ACHN (cell line): ENCODE measurements around the gene TEAD2.
"Not testable (repeated sequence)": the region's sequence is repeated elsewhere in the genome, so short reads cannot be mapped to it uniquely, and the experiment has no call there.

Experiments used
- DNase-seq: peaks from one replicate; pipeline ENCODE4 v3.0.0-alpha.2; 2015
- in situ Hi-C: cut with HindIII; loops from 2 replicates; pipeline ENCODE4 v1.10.0; 2017; ENCODE audit warnings: low sequenced_read_pairs, low pct_ligation_motif_present, low pct_unique_long_range_greater_than_20kb

Gene TEAD2

DNA sequence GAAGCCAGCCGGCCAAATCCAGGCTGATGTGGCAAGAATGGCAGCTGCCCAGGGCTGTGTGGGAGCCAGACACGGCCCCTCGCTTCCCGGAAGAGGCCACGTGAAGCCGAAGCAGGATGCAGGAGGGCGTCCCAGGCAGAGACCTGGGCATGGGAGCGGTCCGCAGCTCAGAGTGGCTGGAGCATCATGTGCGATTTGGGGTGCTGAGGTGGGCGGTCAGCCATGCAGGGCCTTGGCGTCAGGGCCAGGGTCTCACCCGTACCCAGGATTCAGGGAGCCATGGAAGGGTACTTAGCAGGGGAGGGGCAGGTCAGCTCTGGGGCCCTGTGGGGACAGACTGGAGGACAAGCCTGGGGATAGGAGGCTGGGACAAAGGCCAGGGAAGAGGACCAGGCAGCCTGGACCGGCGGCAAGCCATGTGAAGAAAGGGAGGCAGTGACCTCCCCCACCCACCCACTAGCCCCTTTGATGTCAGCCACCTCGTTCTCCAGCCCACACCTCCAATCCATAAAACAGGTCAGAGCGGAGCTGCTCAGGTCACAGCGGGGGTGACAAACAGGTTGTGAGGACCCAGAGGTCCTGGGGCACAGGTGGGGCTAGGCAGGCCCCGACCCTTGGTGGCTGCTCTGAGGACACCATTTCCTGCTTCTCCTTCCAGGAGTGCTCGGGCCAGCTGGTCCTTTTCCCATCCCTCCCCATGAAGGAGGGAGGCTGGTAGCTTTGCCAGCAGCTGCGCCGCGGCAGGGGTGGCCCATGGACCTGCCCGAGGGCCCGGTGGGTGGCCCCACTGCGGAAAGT lies 28.1 kb upstream of the TEAD2 start:
- in situ Hi-C loops: no loop called here
- DNase-seq: no peak

DNA sequence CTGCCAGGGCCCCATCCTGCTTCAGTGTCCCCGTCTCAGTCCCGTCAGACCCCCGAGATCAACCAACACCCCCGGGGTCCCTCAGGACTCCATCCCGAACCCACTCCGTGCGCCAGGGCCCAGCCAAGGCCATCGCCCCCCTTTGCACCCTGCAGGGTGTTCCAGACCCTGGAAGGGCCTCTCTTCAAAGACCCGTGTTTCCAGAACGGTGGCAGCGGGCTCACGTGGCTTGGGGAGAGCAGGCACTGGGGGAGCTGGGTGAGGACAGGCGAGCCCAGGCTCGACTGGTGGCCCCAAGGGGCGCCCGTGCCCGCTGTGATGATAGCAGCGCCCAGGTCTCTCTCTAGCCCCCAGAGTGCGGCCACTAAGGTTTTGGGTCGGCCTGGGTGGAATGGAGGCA lies 27.2 kb upstream of the TEAD2 start:
- in situ Hi-C loops: no loop called here
- no peak for DNase-seq

- DNase-seq: peak; percentile 74
- in situ Hi-C loops: no loop called here
Measured at GRCh38 chr19:49387936-49388372, 25.7 kb upstream of the TEAD2 start, which contains the start of gene KASH5. Gene KASH5 (plus strand): TSS chr19:49388249. CDS start chr19:49390884, 2,635 bp downstream.

DNA sequence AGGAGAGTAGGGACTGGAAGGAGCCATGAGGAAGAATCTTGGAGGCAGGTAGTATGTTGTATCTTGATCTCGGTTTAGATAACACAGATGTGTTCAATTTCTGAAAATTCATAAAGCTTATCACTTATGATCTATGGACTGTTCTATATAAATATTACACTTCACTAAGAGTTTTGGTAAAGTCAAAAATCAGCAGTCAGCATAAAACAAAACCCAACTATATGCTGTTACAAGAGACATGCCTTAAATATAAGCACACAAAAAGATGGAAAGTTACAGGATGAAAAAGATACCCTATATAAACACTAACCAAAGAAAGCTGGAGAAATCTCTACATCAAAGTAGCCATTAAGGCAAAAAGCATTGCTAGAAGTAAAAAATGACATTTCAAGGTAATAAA lies 21.4 kb upstream of the TEAD2 start:
- no peak for DNase-seq
- in situ Hi-C loops: no loop called here

DNA sequence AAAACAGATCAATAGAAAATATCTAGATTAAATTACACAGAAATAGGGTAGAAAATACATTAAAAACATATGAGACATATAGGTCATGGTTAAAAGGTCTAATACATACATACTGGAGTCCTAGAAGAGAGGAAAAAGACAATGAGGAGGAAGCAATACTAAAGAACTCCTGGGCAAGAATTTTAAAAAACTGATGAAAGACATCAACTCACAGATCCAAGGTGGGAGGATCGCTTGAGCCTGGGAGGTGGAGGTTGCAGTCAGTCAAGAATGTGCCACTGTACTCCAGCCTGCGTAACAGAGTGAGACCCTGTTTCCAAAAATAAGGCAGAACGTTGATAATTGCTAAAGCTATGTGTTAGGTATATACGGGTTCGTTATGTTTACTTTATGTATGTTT lies 20.4 kb upstream of the TEAD2 start:
- DNase-seq: no peak
- in situ Hi-C loops: no loop called here

GRCh38 chr19:49380391-49380790 lies 18.2 kb upstream of the TEAD2 start:
- in situ Hi-C loops: no loop called here
- DNase-seq: no peak

DNA sequence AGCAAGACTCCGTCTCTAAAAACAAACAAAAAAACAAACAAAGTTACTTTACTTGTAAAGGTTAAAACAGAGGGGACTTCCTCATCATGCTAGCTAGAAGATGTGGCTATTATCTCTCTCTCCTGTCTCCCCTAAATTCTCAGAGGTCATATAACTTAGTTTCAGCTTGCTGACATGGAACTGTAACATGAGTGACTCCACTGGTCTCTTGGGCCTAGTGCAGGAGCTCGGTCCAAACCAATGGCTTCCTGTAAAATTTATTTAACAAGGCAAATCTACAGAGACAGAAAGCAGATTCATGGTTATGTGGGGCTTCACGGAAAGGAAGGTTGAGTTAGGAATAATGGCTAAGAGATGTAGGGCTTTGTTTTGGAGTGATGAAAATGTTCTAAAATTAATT lies 16.3 kb upstream of the TEAD2 start:
- DNase-seq: no peak
- in situ Hi-C loops: no loop called here

DNA sequence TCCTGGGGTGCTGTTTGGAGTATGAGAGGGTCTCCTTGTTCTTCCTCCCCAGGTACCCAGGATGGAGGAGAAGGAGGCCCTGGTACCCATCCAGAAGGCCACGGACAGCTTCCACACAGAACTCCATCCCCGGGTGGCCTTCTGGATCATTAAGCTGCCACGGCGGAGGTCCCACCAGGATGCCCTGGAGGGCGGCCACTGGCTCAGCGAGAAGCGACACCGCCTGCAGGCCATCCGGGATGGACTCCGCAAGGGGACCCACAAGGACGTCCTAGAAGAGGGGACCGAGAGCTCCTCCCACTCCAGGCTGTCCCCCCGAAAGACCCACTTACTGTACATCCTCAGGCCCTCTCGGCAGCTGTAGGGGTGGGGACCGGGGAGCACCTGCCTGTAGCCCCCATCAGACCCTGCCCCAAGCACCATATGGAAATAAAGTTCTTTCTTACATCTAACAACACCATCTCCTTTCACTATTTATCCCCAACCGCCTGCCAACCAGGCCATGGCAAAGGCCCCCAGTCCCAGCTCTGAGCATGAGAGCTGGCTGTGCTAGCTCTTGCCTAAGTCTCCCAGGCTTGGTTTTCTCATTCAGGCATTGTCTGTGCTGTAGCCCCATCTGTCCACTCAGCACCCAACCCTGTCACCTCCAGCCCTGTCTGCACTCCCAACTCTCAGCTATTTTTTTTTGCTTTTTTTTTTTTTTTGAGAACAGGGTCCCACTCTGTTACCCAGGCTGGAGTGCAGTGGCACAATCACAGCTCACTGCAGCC lies 12.6 kb upstream of the TEAD2 start:
- in situ Hi-C loops: no loop called here
- no peak for DNase-seq

- DNase-seq, in situ Hi-C loops: not testable (repeated sequence)
Measured at GRCh38 chr19:49373174-49373573, 11.0 kb upstream of the TEAD2 start.

DNA sequence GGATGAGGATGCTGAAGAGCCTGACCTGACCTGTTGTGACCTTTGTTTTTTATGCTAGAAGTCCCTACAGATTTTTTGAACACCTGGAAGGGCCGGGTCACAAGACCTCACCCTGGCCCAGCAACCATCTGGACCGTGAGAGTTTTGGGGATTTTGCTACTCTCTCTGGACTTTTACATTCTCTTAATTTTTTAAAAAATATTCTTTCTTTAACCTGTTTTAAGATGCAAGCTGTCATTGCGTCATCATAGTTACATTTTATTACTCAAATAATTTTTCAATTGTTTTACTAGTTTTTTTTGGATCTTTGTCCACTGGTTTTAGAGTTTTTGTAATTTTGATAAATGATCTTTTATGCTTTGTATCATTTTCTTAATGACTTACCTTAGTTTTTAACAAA lies 9.0 kb upstream of the TEAD2 start:
- no peak for DNase-seq
- in situ Hi-C loops: no loop called here

GRCh38 chr19:49368711-49369358 lies 6.6 kb upstream of the TEAD2 start:
- in situ Hi-C loops: no loop called here
- DNase-seq: no peak

DNA sequence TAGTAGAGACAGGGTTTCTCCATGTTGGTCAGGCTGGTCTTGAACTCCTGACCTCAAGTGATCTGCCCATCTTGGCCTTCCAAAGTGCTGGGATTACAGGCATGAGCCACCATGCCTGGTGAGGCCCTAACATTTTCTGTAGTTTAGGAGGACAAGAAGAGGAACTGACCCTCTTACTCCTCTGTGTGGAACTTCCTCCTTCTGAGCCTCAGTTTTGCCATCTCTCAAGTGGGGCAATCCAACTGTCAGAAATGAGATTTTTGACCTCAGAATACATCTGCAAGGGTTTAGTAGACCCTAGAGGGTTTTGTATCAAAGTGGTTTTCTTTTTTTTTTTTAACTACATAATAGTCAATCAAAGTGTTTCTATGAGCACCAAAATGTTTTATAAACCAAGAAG lies 3.9 kb upstream of the TEAD2 start:
- in situ Hi-C loops: no loop called here
- no peak for DNase-seq

GRCh38 chr19:49364083-49364737 lies 2.0 kb upstream of the TEAD2 start:
- no peak for DNase-seq
- in situ Hi-C loops: no loop called here

DNA sequence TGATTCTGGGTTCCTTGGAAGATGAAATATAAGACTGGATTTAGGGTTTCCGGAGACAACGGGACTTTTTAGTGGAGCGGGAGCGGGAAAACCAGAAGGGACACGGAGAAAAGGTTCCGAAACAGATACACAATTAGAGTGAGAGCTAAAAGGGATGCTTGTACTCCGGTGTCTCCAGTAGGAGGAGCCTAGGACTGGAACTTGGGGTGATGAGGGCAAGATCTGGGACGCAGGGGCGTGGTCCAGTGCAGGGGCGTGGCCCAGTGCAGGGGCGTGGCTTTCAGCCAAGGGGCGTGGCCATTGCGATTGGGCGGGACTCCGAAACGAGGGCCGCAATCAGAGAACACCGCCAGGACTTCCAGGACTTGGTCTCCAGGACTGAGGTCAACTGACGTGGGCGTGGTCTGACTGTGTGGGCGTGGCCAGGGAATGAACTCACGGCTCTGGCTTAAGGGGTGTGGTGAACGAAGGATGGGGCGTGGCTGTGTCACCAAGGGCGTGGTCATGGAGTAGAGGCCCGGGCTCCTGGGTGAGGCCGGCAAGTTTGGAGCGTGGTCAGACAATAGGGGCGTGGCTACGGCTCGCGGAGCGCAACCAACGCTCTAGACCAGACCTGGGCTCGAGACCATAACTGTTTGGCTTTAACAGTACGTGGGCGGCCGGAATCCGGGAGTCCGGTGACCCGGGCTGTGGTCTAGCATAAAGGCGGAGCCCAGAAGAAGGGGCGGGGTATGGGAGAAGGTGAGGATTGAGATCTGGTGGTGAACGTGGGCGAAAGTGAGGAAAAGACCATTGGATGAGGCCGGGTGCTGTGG lies 1.3 kb upstream of the TEAD2 start, which contains the start of gene DKKL1:
DKKL1 (plus strand) TSS at position 610 of the 815 bp plus-strand sequence; CDS start at position 732, 122 bp downstream.
- in situ Hi-C loops: no loop called here
- peak; percentile 98 for DNase-seq

- DNase-seq: no peak
- in situ Hi-C loops: no loop called here
Measured at GRCh38 chr19:49362929-49363267, 682 bp upstream of the TEAD2 start.

DNA sequence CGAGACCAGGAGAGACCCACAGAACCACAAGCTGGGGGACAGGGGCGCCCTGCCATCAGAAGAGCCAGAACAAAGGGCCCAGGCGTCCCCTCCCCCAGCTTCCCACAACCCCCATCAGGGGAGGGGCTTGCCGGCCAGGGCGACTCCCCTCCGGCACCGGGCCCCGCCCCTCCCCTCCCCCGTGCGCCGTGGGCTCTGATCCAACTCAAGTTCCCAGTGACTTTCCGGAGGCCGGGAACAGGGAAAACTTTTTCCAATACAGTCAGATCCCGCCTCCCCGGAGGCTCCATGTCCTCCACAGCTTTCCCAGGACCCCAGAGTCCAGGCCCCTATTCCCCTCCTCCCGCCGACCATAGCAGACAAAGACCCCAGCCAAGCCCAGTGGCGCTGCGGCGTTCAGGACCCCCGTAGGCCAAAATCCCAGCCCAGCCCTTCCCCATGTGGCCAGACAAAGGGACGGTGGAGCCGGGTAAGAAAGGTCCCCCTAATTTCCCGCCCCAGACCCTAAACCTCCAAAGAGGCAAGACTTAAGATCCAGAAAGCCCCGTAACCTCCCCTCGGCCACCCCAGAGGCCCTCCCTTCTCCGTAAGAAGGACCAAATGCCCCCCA lies 673 bp downstream of the TEAD2 start:
- in situ Hi-C loops: no loop called here
- DNase-seq: peak; percentile 71

DNA sequence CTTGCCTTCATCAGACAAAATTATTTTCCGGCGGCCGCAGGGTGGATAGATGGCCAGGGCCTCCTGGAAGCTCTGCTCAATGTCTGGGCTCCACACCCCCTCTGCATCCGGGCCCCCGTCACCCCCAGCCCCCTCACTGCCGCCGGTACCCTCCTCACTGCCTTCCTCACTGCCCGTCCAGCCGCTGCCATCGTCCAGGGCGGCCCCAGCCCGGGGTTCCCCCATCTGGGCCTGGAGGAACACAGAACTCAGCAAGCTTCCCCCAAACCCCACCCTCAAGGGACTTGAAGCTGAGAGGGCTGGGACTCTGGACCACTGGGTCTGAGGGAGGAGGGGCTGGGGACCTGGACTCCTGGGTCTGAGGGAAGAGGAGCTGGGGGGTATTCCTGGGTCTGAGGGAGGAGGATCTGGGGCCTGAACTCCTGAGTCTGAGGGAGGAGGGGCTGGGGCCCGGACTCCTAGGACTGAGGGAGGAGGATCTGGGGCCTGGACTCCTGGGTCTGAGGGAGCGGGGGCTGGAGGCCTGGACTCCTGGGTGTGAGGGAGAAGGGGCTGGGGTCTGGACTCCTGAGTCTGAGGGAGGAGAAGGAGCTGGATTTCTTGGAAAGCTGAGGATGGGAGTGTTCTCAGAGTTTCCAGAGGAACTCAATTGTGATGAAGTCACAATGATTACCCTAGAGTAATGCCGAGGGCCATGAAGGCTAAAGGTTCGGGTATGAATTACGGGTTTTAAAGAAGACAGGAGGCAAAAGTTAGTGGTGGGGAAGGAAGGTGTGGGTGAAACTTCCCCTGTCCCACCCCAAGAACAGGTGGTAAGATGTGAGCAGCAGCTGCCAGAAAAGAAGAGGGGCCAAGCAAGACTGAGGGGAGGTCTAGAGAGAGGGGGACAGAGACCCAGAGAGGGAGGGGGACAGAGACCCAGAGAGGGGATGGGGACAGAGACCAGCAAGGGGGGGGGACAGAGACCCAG lies 2.1 kb downstream of the TEAD2 start:
- no peak for DNase-seq
- in situ Hi-C loops: no loop called here
